GM21723 (cell line): ENCODE data around the gene TSNAXIP1.
A peak's percentile ranks its signal among the peaks of the same experiment; 100 is the strongest.
"Not testable (repeated sequence)": the region's sequence is repeated elsewhere in the genome, so short reads cannot be mapped to it uniquely, and the experiment has no call there.

Experiments used
- ATAC-seq: cut with Tn5 transposase; IDR thresholded peaks from one replicate; pipeline ENCODE4 v1.9.1; 2021; ENCODE audit warnings: mild to moderate bottlenecking, moderate library complexity; ENCODE audit not compliant: unreplicated experiment

The TSNAXIP1 gene

DNA sequence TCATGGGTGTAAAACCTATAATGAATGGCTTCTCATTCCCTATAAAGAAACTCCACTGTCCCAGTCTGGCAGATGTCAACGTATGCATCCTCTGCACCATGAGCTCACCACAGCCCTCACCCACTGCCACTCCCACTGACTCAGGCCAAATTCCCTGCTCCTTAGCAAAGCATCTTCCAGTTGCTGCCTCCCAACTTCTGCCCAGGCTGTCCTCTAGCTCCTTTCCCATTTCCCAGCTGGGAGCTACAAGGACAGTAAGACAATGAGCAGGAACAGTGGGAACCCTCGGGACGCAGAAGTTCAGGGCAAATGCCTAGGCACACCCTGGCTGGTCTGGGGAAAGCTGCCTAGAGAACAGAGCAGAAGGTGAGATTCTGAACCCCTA is 26.3 kb downstream of the TSNAXIP1 start:
- ATAC-seq, result no peak

DNA sequence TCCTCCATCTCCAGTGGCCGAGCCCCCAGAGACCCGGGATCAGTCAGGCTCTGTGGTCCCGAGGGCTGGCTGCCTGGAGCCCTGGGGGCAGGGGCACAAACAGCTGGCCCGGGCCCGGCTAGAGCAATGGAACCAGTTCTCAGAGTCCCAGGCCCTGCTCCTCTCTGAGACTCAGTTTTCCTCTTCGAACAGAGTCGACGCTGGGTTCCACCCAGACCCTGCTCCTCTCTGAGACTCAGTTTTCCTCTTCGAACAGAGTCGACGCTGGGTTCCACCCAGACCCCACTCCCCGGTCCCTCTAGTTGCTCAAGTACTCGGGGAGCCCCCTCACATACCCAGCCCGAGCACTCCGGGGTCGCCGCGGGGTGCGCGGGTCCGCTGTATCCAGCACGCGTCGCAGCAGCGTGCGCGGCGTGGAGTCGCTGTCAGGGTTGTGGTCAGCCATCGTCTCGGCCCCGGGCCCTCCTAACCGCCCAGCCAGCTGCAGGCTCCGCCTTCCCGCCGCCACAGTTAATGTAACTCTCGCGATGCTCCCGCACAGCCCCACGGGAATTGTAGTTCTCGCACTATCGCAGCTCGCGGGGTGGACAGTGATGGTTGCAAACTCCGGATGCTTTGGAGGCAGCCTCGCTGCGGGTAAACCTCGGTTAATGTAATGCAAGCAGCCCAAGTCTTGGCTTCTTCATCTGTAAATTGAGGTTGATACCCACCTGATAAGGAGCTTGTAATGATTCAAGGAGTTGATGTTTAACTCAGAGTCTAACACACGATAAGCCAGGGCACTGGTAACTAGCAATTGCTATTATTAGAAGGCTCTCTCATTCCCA is 26.9 kb downstream of the TSNAXIP1 start:
- peak; percentile 96 for ATAC-seq

DNA sequence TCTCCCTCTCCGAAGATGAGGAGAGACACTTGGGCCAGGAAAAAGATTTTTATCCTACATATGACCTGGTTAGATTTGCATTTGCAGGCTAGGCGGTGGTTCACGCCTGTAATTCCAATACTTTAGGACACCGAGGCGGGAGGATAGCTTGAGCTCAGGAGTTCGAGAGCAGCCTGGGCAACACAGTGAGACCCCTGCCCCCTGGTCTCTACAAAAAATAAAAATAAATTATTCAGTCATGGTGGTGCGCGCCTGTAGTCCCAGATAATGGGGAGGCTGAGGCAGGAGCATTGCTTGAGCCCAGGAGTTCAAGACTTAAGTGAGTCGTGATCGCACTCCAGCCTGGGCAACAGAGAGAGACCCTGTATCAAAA is 27.5 kb downstream of the TSNAXIP1 start:
- no peak for ATAC-seq

DNA sequence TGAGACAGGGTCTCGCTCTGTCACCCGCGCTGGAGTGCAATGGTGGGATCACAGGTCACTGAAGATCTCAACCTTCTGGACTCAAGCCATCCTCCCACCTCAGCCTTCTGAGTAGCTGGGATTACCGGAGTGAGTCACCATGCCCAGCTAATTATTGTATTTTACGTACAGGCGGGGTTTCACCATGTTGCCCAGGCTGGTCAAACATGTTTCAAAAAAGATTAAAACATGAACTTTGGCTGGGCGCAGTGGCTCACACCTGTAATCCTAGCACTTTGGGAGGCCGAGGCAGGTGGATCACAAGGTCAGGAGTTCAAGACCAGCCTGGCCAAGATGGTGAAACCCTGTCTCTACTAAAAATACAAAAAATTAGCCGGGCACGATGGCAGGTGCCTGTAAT is 30.5 kb downstream of the TSNAXIP1 start:
- not testable (repeated sequence) for ATAC-seq

DNA sequence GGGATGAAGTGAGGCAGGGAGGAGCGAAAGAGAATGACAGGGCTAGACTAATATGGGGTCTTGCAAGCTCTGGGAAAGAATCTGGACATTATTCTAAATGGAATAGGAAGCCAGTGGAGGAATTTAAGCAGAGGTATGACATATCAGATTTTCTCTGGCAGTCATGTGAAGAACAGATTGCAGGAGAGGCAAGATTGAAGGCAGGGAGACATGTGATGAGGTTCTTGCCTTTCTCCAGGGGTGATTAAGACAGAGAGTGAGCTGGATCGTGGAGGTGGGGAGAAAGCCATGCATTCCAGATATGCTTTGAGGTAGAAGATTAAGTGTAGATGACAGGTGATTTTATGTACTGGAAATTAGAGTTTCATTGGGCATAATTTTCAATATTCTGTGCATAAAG is 31.1 kb downstream of the TSNAXIP1 start:
- ATAC-seq, result no peak

DNA sequence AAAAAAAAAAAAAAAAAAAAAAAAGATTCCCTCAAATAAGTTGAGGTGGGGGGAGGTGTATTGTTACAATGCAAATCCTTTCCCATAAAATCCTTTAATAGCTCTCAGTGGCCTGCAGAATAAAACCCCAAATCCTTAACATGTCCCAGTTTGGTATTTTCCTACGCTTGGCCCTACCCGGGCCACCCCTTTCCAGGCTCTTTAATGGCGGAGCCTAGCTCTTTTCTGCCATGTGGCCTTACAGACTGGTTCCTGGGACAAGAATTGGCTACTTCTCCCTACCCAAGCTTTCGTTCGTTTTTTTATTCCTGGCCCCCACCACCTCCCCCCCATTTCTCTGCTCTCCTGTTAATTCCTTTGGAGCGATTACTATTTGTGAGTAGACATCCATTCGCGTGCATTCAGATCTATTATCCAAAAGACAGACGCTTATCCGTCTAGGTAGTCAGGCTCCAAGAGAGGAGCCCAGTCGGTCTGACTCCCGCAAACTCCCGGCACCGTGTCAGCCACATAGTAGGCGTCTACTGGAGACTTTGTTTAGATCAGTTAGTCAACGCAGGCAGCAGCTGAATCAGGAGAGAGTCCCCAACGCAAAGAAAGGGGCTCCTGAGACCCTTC is 34.6 kb downstream of the TSNAXIP1 start:
- no peak for ATAC-seq

DNA sequence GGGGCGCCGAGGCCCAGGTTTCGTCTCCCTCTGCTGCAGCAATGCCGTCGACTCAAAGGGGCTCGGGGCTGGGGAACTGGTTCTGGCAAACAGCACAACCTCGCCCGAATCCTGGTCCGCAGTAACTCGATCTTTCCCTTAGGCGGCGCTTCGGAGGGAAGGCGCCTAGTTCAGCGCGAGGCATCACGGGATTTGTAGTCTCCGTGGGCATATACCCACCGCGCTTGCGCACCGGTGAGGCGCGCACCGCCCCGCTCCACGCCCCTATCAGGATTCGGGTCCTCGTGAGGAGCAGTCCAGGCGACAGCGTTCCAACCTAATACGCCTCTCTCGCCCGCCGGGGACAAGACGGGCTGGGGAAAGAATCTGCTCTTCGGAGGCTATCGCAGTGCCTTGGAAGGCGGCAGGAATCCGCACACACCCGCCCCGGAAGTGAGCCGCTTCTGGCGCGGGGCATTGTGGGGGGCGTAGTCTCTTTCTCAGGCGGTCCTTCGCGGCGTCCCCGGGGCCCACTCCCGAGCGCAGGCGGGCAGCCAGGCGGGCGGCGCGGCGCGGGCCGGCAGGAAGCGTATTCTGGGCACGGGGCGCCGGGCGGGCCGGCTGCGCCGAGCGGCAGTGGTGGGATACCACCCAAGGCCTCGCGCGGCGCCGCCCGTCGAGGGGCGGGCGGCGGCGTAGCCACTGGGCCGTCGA is 35.3 kb downstream of the TSNAXIP1 start, which contains the start of gene THAP11:
THAP11 (plus strand) TSS at position 505 of the 693 bp plus-strand sequence. CDS start 235 bp downstream, outside the sequence.
- peak; percentile 46 for ATAC-seq

DNA sequence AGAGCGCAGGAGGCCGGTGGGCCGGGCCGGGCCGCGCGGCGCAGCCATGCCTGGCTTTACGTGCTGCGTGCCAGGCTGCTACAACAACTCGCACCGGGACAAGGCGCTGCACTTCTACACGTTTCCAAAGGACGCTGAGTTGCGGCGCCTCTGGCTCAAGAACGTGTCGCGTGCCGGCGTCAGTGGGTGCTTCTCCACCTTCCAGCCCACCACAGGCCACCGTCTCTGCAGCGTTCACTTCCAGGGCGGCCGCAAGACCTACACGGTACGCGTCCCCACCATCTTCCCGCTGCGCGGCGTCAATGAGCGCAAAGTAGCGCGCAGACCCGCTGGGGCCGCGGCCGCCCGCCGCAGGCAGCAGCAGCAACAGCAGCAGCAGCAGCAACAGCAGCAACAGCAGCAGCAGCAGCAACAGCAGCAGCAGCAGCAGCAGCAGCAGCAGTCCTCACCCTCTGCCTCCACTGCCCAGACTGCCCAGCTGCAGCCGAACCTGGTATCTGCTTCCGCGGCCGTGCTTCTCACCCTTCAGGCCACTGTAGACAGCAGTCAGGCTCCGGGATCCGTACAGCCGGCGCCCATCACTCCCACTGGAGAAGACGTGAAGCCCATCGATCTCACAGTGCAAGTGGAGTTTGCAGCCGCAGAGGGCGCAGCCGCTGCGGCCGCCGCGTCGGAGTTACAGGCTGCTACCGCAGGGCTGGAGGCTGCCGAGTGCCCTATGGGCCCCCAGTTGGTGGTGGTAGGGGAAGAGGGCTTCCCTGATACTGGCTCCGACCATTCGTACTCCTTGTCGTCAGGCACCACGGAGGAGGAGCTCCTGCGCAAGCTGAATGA is 36.0 kb downstream of the TSNAXIP1 start:
- ATAC-seq, result peak; percentile 13

DNA sequence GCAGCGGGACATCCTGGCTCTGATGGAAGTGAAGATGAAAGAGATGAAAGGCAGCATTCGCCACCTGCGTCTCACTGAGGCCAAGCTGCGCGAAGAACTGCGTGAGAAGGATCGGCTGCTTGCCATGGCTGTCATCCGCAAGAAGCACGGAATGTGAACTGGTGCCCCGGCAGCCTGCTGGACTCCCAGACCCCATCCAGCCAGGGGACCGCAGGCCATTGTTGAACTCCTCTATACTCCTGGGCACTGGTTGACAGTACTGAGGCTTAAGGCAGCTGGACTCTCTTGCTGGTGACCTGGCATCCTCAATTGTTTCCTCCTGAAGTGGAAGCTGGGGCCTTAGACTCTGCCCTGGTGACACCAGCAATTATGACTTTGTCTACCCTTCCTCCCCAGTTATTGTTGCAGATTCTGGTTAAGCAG is 36.7 kb downstream of the TSNAXIP1 start:
- ATAC-seq, result no peak

DNA sequence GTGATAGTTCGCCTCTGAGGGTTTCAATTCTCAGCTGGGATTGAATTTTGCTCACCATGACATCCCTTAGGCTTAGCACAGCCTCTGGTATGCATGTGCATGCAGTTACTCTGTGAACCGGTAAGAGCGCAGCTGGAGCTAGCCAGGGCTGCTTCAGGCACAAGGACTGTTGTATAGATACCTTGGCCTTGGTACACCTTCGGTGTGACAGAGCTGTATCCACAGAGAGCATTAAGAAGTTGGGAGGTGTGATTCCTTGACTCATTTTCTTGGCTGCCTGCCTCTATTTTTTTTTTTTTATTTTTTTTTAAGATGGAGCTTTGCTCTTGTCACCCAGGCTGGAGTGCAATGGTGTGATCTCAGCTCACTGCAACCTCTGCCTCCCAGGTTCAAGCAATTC is 37.8 kb downstream of the TSNAXIP1 start:
- ATAC-seq, result no peak

DNA sequence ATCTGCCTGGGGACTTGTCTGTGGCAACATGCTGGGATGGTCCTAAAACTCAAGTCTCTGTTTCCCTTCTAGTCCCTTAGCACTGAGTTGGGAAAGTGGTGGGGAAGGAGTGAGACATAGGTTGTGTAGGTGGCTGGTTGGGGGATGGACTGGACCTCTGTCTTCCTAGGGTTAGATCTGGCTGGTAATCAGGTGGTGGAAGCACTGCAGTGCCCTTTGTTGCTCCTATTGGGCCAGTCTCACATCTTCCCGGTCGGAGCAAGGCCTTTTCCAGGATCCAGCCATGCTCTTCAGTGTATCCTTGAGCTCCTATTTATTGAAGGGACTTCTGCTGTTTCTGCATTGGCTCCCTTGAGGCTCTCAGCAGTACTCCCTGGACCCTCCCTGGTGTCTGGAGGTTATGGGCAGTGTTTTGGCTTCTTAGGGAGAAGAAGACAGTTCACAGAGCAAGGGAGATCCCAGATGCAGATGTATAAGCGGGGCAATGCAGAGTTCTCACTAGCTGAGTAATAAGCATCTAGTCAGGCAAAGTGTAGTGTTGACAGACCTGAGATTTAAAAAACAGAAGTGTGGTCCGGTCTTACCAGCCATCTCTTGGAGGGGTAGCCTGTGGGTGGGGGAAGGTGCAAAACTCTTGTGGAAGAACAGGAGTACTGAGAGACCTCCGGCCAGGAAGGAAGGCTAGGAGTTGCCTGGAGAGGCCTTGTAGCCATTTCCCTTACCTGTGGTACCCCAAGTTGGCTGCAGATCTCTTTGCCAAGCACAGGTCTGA is 38.8 kb downstream of the TSNAXIP1 start:
- ATAC-seq, result no peak

DNA sequence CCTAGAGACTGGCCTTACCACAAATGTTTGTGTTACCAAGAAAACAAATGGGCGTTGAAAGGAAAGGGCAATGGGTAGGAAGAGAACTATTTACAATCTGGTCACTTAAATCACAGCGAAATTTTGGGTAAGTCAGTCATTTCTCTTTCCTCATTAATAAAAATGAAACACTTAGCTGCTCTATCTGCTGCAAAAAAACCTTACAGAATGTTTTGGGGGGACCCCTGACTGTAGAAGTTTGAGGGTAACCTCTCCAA is 39.3 kb downstream of the TSNAXIP1 start:
- ATAC-seq, result no peak

DNA sequence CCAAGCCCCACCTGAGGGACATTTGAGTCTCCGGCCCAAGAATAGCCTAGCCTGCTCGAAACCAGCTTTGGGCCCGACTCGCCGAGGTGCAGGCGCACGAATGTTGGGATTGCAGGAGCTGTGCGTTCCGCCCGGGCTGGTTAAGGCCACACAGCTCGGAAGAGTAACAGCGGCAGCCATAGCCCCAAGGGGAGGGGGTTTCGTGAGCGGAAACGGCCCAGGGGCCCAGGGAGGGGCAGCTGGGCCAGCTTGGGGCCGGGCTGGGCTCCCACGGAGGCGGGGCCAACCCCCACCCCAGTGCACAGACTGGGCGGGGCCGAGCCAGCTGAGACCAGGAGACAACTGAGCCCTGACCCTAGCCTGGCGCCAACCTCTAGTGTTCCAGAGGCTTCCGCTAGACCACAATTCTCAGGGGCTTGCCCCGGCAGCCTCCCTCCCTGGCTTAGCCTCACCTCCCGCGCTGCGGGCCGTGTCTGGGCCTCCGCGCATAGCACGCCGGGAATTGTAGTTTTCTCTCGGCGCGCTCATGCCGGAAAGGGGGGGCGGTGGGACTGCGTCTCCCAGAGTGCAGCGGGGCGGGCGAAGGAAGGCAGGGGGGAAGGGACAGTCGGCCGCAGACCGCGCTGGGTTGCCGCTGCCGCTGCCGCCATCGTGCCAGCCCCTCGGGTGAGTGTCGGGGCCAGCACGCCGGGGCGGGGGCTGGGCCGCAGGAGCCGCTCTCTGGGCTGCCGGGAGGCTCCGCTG is 39.8 kb downstream of the TSNAXIP1 start, which contains the start of gene NUTF2:
NUTF2 (plus strand) TSS at position 614 of the 744 bp plus-strand sequence. CDS start 18,198 bp downstream, outside the sequence.
- peak; percentile 58 for ATAC-seq

DNA sequence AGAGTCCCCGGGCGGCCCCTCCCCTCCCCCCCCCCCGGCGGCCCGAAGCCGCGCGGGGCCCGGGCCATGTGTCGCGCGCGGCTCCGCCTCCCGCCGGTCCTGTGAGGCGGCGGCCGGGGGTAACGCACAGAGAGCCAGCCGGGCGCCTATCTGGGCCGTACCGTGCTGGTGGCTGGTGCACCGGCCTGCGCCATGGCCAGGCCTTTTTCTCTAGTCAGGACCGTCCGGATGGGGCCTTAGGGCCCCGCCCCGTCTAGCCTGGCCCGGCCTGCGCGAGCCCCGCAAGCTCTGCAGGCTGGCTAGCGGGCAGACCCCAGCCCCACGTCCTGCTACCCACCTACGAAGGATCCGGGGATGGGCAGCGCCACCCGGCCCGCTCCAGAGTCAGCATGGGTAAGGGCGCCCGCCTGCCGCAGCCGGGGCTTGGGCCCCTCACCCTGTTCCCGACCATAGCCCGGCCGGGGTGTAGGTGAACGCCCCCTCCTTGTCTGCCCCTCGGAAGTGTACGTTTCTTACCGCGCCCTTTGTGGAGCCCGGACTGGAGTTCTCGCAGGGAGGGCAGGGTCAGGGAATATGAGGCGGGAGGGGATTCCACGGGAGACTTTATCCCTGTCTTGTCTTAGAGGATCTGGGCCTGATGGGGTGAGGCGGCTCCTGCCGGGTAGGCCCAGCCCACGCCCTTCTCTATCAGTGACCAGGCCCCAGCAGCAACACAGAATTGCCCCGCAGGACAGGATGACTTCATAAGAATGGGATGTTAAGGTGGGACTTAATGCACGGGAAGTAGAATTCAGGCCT is 40.6 kb downstream of the TSNAXIP1 start, which contains the start of gene CENPT:
CENPT (minus strand) TSS at position 630 of the 798 bp plus-strand sequence. CDS start 13,834 bp downstream, outside the sequence.
- ATAC-seq, result peak; percentile 44

DNA sequence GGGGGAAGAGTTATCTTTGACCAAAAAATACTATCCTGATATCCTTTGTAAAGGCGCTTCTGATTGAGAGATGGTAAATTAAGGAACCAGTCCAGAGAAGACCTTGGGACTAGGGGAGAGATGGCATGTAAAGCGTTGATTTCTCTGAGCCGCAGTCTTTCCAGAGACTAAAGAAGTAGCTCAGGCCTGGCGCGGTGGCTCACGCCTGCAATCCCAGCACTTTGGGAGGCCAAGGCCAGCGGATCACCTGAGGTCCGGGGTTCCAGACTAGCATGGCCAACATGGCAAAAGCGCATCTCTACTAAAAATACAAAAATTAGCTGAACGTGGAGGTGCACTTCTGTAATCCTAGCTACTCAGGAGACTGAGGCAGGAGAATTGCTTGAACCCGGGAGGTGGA is 41.4 kb downstream of the TSNAXIP1 start:
- no peak for ATAC-seq

DNA sequence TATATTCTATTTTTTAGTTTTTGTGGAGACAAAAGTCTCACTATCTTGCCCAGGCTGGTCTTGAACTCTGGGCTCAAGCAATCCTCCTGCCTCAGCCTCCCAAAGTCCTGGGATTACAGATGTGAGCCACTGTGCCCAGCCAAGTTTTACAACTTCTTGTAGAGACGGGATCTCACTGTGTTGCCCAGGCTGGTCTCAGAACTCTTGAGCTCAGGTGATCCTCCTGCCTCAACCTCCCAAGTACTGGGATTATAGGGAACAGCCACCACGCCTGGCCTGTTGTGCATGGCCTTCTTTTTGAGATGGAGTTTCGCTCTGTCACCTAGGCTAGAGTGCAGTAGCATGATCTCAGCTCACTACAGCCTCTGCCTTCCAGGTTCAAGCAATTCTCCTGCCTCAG is 47.0 kb downstream of the TSNAXIP1 start:
- no peak for ATAC-seq

DNA sequence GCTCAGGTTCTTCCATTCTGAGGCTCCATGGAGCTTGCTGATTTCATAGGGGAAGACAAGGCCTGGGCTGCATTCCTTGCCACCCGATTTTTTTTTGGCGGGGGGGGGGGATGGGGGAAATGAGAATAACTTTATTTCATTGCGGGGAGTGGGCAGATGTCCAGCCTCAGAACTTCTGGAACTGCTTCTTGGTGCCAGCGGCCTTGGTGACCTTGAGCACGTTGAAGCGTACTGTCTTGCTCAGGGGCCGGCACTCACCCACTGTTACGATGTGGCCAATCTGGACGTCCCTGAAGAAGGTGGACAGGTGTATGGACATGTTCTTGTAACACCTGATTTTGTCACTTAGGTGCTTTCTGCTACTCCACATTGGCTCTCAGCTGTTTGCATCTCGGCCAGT is 49.1 kb downstream of the TSNAXIP1 start:
- no peak for ATAC-seq

DNA sequence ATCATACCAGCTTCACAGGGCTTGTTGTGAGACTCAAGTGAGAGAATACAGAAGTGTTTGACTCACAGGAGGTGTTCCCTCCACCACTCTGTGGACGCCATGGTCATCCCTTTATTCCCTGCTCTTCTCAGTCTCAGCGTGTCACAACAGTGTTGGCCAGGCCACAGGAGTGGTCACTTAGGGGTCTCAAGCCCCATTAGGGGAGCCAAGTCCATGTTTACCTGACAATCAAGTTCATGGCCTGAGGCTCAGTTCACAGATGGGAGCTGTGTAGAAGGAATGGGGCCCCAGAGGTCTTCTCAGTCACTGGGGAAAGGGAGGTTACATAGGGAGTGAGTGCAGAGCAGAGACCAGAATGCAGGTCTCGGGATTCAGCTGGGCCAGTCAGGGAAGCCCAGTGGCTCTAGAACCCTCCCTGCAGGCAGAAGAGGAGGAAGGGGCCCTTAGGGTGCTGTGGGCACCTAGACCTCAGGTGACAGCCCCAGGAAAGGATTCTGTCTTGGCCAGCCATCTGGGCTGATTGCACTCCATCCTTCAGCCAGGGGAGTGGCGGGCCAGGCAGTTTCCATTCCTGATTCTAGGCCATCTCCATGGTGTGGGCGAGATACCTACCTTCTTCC is 50.3 kb downstream of the TSNAXIP1 start:
- ATAC-seq, result no peak
